Measurements from ENCODE around the gene LDLRAD4.

LDLRAD4 gene

DNA sequence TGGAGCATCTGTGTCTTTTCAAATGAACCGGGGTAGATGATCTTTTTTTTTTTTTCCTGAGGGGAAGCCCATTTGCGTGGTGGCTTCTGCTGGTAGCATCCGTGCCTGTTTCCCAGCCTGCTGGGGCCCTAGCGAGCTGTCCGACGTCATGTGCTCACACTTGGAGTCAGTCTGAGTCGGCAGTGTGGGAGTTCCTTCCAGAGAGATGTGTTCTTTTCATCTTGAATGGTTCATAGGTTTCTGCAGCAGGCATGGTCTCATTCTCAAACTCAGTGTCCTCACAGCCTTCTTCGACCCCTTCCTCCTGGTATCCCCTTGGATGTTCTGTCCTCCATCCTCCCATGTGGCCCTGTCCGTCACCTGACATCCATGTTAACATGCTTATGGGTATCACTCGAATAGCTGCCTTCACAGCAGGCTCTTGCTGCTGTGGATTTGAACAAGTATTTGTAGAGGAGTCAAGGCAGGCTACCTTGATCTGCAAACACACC lies 51.0 kb downstream of the LDLRAD4 start:
- DNase-seq (ENCODE audit: low read depth), result no peak
- TF ChIP-seq, protein P1, sequence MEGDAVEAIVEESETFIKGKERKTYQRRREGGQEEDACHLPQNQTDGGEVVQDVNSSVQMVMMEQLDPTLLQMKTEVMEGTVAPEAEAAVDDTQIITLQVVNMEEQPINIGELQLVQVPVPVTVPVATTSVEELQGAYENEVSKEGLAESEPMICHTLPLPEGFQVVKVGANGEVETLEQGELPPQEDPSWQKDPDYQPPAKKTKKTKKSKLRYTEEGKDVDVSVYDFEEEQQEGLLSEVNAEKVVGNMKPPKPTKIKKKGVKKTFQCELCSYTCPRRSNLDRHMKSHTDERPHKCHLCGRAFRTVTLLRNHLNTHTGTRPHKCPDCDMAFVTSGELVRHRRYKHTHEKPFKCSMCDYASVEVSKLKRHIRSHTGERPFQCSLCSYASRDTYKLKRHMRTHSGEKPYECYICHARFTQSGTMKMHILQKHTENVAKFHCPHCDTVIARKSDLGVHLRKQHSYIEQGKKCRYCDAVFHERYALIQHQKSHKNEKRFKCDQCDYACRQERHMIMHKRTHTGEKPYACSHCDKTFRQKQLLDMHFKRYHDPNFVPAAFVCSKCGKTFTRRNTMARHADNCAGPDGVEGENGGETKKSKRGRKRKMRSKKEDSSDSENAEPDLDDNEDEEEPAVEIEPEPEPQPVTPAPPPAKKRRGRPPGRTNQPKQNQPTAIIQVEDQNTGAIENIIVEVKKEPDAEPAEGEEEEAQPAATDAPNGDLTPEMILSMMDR (conservative IDR thresholded peaks at IDR 0.05; ENCODE audit: low read depth, low read length), result no peak
- H3K4me3 ChIP-seq (ENCODE audit: low read length), result no peak overlapping the region

DNA sequence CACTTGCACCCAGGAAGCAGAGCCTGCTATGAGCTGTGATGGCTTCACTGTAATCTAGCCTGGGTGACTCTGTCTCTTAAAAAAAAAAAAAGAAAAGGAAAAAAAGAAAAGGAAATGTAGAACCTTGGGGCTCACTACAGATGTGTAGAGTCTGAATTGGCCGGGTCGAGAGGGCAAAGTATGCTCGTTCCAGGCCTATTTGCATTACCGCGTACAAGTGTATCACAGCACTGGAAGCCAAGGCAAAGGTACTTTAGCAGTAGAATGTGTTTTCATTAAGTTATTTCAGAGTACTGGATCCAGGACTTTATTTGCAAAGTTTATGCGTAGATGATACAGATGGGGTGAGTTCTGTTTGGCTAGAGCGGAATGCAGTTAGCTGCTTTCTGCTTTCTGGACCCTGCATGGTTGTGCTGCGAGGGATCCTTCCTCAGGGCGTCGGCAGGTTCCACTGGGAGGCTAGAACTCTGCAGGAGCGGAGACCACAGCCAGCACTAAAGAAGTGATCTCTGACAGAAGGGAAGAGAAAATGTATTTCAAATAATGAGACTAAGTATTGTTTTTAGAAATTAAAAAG lies 51.8 kb downstream of the LDLRAD4 start:
- DNase-seq (ENCODE audit: low read depth), result no peak
- TF ChIP-seq, protein P1 (conservative IDR thresholded peaks at IDR 0.05; ENCODE audit: low read depth, low read length), result no peak
- no peak overlapping the region for H3K4me3 ChIP-seq (ENCODE audit: low read length)

DNA sequence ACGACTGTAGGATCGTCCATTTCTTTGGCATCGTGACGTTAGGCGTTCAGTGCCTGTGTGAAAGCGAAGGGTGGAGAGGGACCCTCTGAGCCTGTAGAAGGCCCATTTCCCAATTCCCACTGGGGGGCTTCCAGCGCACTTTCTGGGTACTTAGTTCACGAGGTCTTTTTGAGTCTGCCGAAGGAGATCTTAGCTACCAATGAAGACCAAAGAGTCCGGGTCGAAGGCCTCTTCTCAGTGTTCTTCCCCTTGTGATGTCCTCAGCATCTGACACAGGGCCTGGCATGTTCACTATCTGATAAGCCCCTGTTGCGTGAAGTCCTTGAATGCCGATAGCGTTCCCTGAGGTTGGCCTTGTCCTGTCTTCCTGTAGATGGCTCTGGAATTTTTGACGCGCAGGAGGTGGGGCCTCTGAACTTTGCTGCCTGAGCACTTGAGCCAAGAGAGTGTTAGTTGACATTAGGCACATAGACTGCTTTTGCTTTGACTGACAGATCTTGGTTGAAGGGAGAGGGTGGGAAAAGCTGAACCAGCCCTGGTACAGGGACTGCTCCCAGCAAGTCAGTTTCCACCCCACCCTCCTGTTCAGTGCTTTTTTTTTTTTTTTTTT lies 52.8 kb downstream of the LDLRAD4 start:
- no peak overlapping the region for H3K4me3 ChIP-seq (ENCODE audit: low read length)
- TF ChIP-seq, protein P1 (conservative IDR thresholded peaks at IDR 0.05; ENCODE audit: low read depth, low read length), result no peak
- DNase-seq (ENCODE audit: low read depth), result no peak

DNA sequence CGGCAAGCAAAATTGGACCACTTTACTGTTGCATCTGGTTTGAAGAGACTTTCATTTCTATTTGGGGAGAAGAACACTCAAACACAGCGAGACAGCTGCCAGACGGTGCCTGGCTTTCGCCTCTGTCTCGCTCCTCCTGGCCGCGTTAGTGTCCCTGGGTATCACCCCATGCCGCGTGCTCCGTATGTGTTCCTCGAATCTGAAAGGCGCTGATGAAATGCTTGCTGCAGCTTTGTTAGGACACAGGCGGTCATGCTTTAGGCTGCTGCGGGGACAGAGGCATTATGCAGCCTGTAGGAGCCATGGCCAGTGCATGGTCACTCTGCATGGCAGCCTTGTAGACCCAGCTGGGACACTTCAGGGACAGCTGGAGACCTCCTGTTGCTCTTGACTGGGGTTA lies 53.9 kb downstream of the LDLRAD4 start:
- DNase-seq (ENCODE audit: low read depth), result no peak
- TF ChIP-seq, protein P1 (conservative IDR thresholded peaks at IDR 0.05; ENCODE audit: low read depth, low read length), result no peak
- no peak overlapping the region for H3K4me3 ChIP-seq (ENCODE audit: low read length)

DNA sequence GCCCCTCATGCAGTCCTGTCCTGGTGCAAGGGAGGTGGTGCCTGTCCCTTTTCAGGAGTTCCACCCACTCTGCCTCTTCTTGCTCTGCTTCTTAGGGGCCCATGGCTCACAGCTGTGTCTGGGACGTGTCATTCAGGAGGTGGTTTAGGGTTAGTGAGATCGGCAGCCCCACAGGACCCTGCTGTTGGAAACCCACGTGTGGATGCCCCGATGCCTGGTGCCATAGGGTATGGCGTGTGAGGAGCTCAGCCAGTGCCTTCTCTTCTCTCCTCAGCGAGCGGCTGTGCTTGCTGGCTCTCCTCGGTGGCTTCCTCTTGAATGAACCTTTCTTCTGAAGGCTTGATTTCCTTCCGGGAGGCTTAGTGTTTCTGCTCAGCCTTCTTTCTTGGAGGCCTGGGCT lies 55.2 kb downstream of the LDLRAD4 start:
- no peak overlapping the region for H3K4me3 ChIP-seq (ENCODE audit: low read length)
- DNase-seq (ENCODE audit: low read depth), result no peak
- TF ChIP-seq, protein P1 (conservative IDR thresholded peaks at IDR 0.05; ENCODE audit: low read depth, low read length), result no peak

DNA sequence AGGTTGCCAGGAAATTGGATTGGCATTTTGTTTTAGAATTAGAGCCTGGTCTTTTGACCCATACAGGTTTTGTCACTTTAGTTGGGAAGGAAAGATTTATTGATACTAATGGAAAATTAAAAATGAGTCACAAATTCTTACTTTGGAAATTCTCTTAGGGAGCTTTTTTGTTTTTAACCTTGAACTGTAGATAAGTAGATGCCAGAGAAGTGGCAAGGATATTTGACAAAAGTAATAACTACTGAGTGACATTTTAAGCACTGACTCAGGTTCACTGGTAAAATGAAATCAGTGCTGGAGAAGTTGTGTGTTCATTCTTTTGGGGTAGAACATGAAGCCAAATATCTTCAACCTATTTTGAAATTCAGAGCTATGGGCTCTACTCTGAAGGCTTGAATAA lies 56.5 kb downstream of the LDLRAD4 start:
- DNase-seq (ENCODE audit: low read depth), result no peak
- H3K4me3 ChIP-seq (ENCODE audit: low read length), result no peak overlapping the region
- TF ChIP-seq, protein P1 (conservative IDR thresholded peaks at IDR 0.05; ENCODE audit: low read depth, low read length), result no peak

Measured in retinal pigment epithelial cell (primary cell).